ENCODE measurements around the gene TUBA4B. TPM values are rescaled to one million over a fixed set of nuclear protein-coding genes. Genes with fewer than 3 reads are reported as not detected.

Gene TUBA4B
- polyA plus RNA-seq, 6 donors from 2014 or later: not detected

- H3K27ac Mint-ChIP-seq: no peak overlapping the region
- peaks cover 0 to 7% of the 10 kb centered on the region in 2 donors for H3K36me3 Mint-ChIP-seq
- DNase-seq: no peak
- H3K4me1 Mint-ChIP-seq: peaks cover 13 to 33% (median 29%) of the 10 kb centered on the region in 3 donors
- no peaks in the 10 kb centered on the region for H3K9me3 Mint-ChIP-seq
- no peak for ATAC-seq (ENCODE audit: low read depth in 2 of 2)
- H3K4me3 Mint-ChIP-seq: peak overlapping the region in 1 of 8 donors; percentile 44
- no peaks in the 10 kb centered on the region for H3K27me3 Mint-ChIP-seq
These were observed 40.0 kb upstream of the TUBA4B start for GRCh38 chr2:219213026-219213415.

- H3K4me1 Mint-ChIP-seq: peaks cover 14 to 34% (median 28%) of the 10 kb centered on the region in 3 donors
- H3K27ac Mint-ChIP-seq: no peak overlapping the region
- no peaks in the 10 kb centered on the region for H3K9me3 Mint-ChIP-seq
- peak overlapping the region in 2 of 8 donors; percentile 44 to 64 for H3K4me3 Mint-ChIP-seq
- no peaks in the 10 kb centered on the region for H3K27me3 Mint-ChIP-seq
- ATAC-seq (ENCODE audit: low read depth in 2 of 2) (no peak), DNase-seq (no peak)
- peaks cover 0 to 7% of the 10 kb centered on the region in 2 donors for H3K36me3 Mint-ChIP-seq
These were observed 39.5 kb upstream of the TUBA4B start for GRCh38 chr2:219213486-219214071.

DNA sequence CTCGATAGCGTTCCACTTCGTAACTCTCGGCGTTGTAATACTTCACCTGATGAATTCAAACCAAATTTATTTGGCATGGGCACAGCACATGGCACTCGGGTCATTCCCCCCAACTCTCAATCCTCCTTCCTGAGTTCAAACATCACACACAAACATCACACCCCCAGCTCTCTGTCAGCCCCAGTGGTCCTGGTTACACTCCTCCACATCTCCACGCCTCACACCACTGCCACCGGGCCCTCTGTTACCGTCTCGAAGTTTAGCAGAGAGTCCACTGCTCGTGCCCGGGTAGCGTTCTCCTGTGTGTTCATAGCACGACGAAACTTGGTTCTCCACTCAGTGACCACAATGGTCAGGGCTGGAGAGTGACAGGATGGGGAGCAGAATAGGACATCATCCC, 38.9 kb upstream of the TUBA4B start:
- Mint-ChIP-seq H3K36me3 (peaks cover 0 to 7% of the 10 kb centered on the region in 2 donors), H3K4me3 (peak overlapping the region in 1 of 8 donors; percentile 64), H3K27ac (peak overlapping the region in 1 of 6 donors; percentile 32), H3K9me3 (no peaks in the 10 kb centered on the region), H3K27me3 (no peaks in the 10 kb centered on the region), H3K4me1 (peaks cover 17 to 35% (median 28%) of the 10 kb centered on the region in 3 donors)
- ATAC-seq (ENCODE audit: low read depth in 2 of 2) (no peak), DNase-seq (no peak)

DNA sequence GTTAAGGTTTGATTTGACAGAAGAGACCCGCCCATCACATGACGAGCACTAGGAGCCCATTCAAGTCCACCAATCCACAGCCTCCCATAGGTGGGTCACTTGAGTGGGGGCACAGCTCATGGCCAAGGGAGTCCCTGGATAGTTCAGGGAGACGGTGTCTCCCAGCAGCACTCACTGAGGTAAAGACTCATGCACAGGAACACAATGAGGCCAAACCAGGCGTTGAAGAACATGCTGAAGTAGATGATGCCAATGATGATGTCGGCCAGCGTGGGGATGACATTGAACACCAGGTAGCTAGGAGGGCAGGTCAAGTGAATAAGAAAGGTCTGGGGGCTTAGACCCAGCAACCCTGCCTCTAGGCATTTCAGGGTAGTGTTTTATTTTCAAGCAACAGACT, 38.3 kb upstream of the TUBA4B start:
- no peaks in the 10 kb centered on the region for H3K27me3 Mint-ChIP-seq
- ATAC-seq (ENCODE audit: low read depth in 2 of 2) (no peak), DNase-seq (no peak)
- H3K4me1 Mint-ChIP-seq: peaks cover 21 to 40% (median 32%) of the 10 kb centered on the region in 3 donors
- no peak overlapping the region for H3K27ac Mint-ChIP-seq
- no peaks in the 10 kb centered on the region for H3K9me3 Mint-ChIP-seq
- H3K36me3 Mint-ChIP-seq: peaks cover 0 to 7% of the 10 kb centered on the region in 2 donors
- H3K4me3 Mint-ChIP-seq: peak overlapping the region in 1 of 8 donors; percentile 62

GRCh38 chr2:219215871-219216534, 37.0 kb upstream of the TUBA4B start:
- no peak overlapping the region for H3K27ac Mint-ChIP-seq
- peak overlapping the region in 1 of 8 donors; percentile 69 for H3K4me3 Mint-ChIP-seq

DNA sequence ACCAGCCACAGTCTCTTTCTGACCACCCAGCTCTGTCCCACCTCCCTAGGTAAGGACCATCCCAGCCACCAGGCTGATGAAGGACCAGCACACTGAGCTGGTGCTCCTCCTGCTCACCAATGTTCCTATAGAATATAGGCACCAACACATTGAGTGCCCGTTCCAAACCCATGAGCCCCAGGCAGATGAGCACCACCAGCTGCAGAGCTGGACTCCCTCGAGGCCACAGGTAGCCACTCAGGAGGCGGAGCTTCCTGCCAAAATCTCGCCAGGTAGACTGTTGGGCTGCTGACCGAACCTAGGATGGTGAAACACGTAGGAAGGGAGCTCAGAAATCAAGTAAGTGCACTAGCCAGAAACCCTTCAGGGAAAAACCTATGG, 36.5 kb upstream of the TUBA4B start:
- Mint-ChIP-seq H3K27ac (no peak overlapping the region), H3K4me3 (peak overlapping the region in 5 of 8 donors; percentile 7 to 77 (median 44))
- DNase-seq: no peak

More at GRCh38 chr2:219215871-219216534, 37.0 kb upstream of the TUBA4B start:
- ATAC-seq (ENCODE audit: low read depth in 2 of 2) (no peak), DNase-seq (no peak)
- H3K27me3 Mint-ChIP-seq: no peaks in the 10 kb centered on the region
- peaks cover 21 to 43% (median 42%) of the 10 kb centered on the region in 3 donors for H3K4me1 Mint-ChIP-seq
- H3K9me3 Mint-ChIP-seq: no peaks in the 10 kb centered on the region
- peaks cover 0 to 7% of the 10 kb centered on the region in 2 donors for H3K36me3 Mint-ChIP-seq

GRCh38 chr2:219218217-219218731, 34.8 kb upstream of the TUBA4B start:
- peak overlapping the region; percentile 38 to 79 (median 70) for H3K27ac Mint-ChIP-seq
- peaks cover 26 to 42% (median 29%) of the 10 kb centered on the region in 3 donors for H3K4me1 Mint-ChIP-seq
- peaks cover 6 to 19% of the 10 kb centered on the region in 2 donors for H3K36me3 Mint-ChIP-seq
- DNase-seq (no peak), ATAC-seq (ENCODE audit: low read depth in 2 of 2) (peak; percentile 20 to 24)
- H3K27me3 Mint-ChIP-seq: no peaks in the 10 kb centered on the region
- H3K9me3 Mint-ChIP-seq: no peaks in the 10 kb centered on the region
- H3K4me3 Mint-ChIP-seq: peak overlapping the region; percentile 78 to 94 (median 84)

More for the DNA sequence above, 36.5 kb upstream of the TUBA4B start:
- Mint-ChIP-seq H3K27me3 (no peaks in the 10 kb centered on the region), H3K9me3 (no peaks in the 10 kb centered on the region), H3K36me3 (peaks cover 4 to 12% of the 10 kb centered on the region in 2 donors), H3K4me1 (peaks cover 24 to 42% (median 37%) of the 10 kb centered on the region in 3 donors)
- ATAC-seq (ENCODE audit: low read depth in 2 of 2): no peak

- DNase-seq (peak; percentile 88), ATAC-seq (ENCODE audit: low read depth in 2 of 2) (peak; percentile 95 to 97)
- Mint-ChIP-seq H3K4me1 (peaks cover 26 to 41% (median 29%) of the 10 kb centered on the region in 3 donors), H3K27ac (peak within 1 kb of the TSS; percentile 61 to 92 (median 78)), H3K36me3 (peaks cover 6 to 22% of the 10 kb centered on the region in 2 donors), H3K4me3 (peak within 1 kb of the TSS; percentile 78 to 94 (median 86)), H3K9me3 (no peaks in the 10 kb centered on the region), H3K27me3 (no peaks in the 10 kb centered on the region)
These were observed 34.0 kb upstream of the TUBA4B start, which contains the start of gene ABCB6 for GRCh38 chr2:219218732-219219701. ABCB6 (minus strand) TSS chr2:219218958; CDS start chr2:219218673, 285 bp downstream.

GRCh38 chr2:219219784-219220532, 33.1 kb upstream of the TUBA4B start:
- Mint-ChIP-seq H3K4me1 (peaks cover 25 to 37% (median 35%) of the 10 kb centered on the region in 3 donors), H3K36me3 (peaks cover 12 to 22% of the 10 kb centered on the region in 2 donors), H3K27ac (peak overlapping the region in 5 of 6 donors; percentile 26 to 79 (median 54)), H3K4me3 (peak overlapping the region; percentile 15 to 90 (median 68)), H3K9me3 (no peaks in the 10 kb centered on the region), H3K27me3 (no peaks in the 10 kb centered on the region)
- ATAC-seq (ENCODE audit: low read depth in 2 of 2) (no peak), DNase-seq (no peak)

- ATAC-seq (ENCODE audit: low read depth in 2 of 2) (no peak), DNase-seq (no peak)
- Mint-ChIP-seq H3K36me3 (peaks cover 16 to 30% of the 10 kb centered on the region in 2 donors), H3K27ac (peak overlapping the region in 2 of 6 donors; percentile 28 to 64), H3K4me1 (peaks cover 31 to 39% (median 37%) of the 10 kb centered on the region in 3 donors), H3K9me3 (no peaks in the 10 kb centered on the region), H3K4me3 (peak overlapping the region in 3 of 8 donors; percentile 1 to 71 (median 44)), H3K27me3 (no peaks in the 10 kb centered on the region)
These were observed 32.2 kb upstream of the TUBA4B start for GRCh38 chr2:219220652-219221402.

DNA sequence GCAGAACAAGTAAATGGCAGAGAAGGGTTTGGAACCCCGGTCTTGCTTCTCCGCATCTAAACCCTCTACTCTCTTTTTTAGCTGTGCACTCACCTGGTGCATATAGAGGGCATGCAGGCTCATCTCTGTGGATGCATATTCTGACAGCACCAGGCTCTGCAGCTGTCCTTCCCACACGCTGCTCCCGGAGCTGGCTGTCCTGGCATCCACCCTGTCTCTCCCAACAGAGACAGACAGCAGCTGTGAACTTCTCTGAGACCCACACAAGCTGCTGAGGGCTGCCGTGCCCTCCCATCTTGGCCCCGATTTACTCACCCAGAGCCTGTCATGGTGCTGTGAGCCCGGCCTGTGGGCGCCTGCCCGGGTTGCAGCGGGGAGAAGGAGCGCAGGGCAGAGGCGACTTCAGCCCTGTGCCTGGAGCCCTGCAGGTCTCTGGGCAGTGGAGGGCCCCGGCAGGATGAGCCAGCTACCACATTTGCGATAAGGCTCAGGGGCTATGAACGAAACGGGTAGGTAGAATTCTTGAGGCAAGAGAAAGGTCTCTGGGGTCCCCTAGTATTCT, 31.0 kb upstream of the TUBA4B start:
- no peak for ATAC-seq (ENCODE audit: low read depth in 2 of 2)
- DNase-seq: no peak
- Mint-ChIP-seq H3K36me3 (peaks cover 21 to 30% of the 10 kb centered on the region in 2 donors), H3K27me3 (no peaks in the 10 kb centered on the region), H3K9me3 (no peaks in the 10 kb centered on the region), H3K4me3 (peak overlapping the region in 1 of 8 donors; percentile 71), H3K4me1 (peaks cover 25 to 38% (median 31%) of the 10 kb centered on the region in 3 donors), H3K27ac (no peak overlapping the region)

Measured in naive B cell (primary cell).